Fibroblast of peridontal ligament (primary cell): ENCODE data around the gene GHRH.

Source experiments
- DNase-seq: peaks from one replicate; pipeline ENCODE4 v3.0.0-alpha.2; 2010; ENCODE audit errors: extremely low read depth

The GHRH gene

GRCh38 chr20:37261714-37262113 is at the start of gene GHRH:
GHRH (minus strand) TSS chr20:37261814; CDS start chr20:37256889, 4,925 bp downstream.
- no peak for DNase-seq

DNA sequence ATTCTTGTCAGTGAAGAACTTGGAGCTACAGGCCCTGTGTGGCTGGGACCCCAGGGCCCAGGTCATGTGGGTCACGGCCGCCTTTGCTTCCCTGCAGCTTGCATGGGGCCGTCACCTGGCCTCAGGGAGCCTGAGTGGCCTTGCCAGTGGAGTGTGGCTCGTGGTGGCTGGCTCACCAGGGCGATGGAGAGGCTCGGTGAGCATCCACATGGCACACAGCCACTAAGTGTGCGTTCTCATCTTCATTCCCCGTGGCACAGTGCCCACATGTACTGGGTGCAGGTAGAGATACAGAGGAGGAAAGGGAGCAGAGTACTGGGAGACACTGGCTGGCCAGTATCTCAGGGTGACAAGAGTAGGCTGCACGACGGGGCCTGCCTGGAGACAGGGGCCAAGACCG is 49.3 kb upstream of the GHRH start:
- DNase-seq = no peak

- DNase-seq = no peak
Observed at GRCh38 chr20:37309936-37310590, 48.4 kb upstream of the GHRH start.

- DNase-seq = no peak
Observed at GRCh38 chr20:37309290-37309689, 47.7 kb upstream of the GHRH start.

DNA sequence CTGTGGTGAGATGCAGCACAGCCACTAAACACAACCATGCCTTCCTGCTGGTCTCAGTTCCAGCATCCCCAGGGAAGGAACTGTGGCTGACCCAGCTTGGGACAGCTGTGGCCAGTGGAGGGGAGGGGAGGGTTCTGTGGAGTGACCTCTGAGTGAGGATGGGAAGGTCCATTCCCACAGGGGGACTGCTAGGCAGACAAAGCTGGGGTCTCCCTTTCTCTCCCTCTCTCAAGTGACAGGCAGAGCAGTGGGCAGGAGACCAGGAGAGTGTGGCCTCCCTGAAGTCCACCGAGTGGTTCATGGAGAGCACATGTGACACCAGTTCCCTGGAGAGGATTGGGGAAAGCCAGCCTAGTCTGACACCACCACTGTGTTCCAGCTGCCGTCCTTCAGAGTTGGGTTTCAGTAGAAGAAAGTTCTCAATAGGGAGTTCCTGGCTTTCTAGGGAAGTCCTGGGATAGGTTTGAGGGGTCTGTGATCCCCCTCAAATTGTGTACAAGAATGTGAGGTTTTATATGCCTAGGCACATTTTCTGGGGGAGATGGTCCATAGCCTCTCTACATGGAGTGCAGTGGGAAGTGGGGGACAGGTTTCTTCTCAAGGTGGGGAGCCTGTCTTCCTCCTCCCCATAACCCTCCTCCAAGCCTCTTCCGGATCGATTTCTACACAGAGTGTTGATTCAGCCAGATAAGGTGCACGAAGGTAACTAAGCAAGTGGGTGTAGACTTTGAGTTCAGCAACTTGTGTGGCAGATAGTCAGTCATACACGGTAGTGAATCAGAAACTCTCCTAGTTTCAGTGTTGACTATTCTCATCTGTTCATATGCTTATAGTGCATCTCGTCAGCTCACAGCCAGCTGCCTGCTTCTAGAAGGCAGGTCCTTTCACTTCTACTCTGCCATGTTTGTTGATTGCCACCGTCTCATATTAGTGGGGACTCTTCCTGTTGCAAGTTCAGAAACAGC is 46.8 kb upstream of the GHRH start:
- DNase-seq = no peak

- no peak for DNase-seq
Observed at GRCh38 chr20:37305839-37306238, 44.2 kb upstream of the GHRH start.

- DNase-seq = no peak
Observed at GRCh38 chr20:37305079-37305478, 43.5 kb upstream of the GHRH start.

DNA sequence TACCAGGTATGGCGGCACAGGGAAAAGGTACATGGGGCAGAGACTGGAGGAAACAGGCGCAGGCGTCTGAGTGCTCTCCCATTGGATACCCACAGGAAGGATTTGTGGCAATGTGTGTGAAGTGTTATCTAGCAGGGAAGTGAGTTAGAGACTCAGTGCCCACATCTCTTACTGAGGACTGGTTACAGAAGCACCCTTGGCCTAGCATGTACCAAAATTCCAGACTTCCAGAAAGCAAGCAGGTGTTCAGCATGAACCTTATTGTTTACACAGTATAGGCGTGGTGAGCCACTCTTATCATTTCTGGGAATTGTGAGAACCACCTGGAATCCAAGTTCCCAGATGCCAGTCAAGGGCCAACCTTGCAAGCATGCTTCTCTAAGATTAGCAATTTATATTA is 42.0 kb upstream of the GHRH start:
- no peak for DNase-seq

DNA sequence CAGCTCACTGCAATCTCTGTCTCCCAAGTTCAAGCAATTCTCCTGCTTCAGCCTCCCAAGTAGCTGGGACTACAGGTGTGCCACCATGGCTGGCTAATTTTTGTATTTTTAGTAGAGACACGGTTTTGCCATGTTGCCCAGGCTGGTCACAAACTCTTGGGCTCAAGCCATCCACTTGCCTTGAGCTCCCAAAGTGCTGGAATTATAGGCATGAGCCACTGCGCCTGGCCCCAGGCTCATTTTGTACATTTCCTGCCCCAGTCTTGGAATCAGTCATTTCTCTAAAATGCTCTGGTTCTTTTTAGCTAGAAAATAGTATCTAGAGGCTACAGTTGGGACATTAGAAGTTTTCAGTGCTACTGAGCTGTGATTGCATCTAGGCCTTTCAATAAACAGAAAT is 41.4 kb upstream of the GHRH start:
- DNase-seq = no peak

DNA sequence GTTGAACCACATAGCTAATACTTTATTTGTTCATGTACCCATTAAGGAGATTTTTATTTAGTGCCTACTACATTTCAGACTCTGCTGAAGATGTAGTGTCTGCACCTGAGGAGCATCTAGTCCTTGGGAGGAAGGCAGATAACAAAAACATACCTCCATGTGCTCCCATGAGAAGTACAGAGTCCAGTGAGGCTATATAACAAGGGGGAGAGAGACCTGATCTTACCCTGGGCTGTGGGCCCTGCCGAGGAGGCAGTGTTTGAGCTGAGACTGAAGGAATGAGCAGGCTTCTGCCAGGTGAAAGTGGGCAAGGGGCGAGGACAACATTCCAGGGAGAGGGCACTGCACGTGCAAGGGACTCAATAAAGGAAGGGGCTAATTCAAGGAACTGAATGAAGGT is 39.9 kb upstream of the GHRH start:
- no peak for DNase-seq

- no peak for DNase-seq
Observed at GRCh38 chr20:37301120-37301519, 39.5 kb upstream of the GHRH start.

GRCh38 chr20:37299718-37300528 is 38.3 kb upstream of the GHRH start:
- peak; percentile 71 for DNase-seq

DNA sequence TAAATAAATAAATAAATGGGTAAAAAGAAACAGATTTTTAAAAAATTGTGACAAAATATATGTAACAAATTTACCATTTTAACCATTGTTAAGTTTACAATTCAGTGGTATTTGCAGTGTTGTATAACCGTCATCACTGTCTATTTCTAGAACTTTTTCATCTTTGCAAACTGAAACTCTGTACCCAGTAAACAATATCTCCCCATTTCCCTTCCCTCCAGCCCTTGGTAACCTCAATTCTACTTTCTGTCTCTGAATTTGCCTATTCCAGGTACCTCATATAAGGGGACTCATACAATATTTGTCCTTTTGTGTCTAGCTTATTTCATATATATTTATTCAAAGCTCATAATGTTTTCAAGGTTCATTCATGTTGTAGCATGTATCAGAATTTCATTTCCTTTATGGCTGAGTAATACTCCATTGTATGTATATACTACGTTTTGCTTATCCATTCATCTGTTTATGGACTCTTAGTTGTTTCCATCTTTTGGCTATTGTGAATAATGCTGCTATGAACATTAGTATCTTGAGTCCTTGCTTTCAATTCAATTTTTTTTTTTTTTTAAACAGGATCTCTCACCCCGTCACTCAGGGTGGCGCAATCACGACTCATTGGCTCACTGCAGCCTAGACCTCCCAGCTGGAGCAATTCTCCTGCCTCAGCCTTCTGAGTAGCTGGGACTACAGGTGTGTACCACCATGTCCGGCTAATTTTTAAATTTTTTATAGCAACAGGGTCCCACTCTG is 36.8 kb upstream of the GHRH start:
- peak; percentile 76 for DNase-seq

- DNase-seq = peak; percentile 83
Observed at GRCh38 chr20:37297066-37297736, 35.6 kb upstream of the GHRH start.

DNA sequence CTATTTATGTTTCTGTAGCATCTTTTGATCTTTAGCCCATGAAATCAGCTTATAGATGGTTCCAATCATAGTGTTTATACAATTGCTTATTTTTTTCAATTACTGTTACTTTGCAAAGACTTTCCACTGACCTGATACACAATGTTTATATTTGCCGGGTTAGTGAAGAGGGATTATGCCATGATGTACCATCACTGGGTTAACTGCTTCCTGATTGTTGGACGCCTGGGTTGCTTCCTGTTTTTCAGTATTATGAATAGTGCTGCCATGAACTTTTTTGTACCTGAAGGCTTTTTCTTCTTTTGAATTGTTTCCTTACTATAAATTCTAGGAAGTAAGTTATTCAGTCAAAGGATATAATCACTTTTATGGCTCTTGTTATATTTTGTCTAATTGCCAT is 34.8 kb upstream of the GHRH start:
- peak; percentile 19 for DNase-seq

DNA sequence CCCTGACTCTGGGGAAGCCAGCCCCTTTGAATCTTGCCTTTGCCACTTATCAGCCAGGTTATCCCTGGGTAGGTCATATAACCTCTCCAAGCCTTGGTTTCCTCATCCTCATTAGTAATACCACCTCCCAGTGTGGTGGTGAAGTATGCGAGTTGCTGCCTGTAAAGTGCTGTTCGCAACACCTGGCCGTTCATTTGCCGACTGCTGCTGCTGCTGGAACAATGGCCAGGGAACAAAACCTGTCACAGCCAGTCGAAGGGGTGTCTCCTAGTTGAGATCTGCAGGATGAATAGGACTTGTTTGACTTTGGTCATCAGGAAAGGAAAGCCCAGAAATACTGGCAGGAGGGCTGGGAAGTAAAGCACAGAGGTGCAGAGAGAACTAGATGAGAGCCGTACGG is 34.0 kb upstream of the GHRH start:
- no peak for DNase-seq

GRCh38 chr20:37295001-37295400 is 33.4 kb upstream of the GHRH start:
- DNase-seq = peak; percentile 97

GRCh38 chr20:37294262-37294981 is 32.8 kb upstream of the GHRH start:
- no peak for DNase-seq

DNA sequence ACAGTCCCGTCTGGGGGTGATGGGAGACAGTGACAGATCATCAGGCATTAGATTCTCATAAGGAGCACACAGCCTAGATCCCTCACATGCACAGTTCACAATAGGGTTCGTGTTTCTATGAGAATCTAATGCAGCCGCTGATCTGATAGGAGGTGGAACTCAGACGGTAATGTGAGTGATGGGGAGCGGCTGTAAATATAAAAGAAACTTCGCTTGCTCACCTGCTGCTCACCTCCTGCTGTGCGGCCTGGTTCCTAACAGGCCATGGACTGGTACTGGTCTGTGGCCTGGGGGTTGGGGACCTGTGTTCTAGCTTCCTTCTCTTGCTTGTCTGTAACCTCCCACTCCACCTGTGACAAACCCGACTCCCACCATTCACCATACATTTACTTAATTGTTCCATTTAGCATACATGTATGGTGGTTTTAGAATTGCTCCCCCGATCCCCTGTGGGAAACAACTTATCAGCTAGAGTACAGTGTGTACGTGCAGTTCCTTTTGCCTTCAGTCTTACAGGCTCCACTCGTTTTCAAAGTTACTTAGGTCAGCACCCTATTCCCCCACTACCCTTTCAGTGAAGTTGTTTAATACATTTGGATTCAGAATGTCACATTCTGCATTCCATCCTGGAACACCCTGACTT is 31.8 kb upstream of the GHRH start:
- no peak for DNase-seq

- no peak for DNase-seq
Observed at GRCh38 chr20:37291724-37292126, 30.1 kb upstream of the GHRH start.
